ENCODE data around the gene DLG2. TPM values are rescaled to one million over a fixed set of nuclear protein-coding genes. Genes with fewer than 3 reads are reported as not detected.

DLG2 gene
- total and polyA plus RNA-seq, 9 of the 15 experiments (the other 6 are each of a cell fraction or from before 2014, with no cell fraction given), result 0.52 to 1.6 (median 0.95) TPM

DNA sequence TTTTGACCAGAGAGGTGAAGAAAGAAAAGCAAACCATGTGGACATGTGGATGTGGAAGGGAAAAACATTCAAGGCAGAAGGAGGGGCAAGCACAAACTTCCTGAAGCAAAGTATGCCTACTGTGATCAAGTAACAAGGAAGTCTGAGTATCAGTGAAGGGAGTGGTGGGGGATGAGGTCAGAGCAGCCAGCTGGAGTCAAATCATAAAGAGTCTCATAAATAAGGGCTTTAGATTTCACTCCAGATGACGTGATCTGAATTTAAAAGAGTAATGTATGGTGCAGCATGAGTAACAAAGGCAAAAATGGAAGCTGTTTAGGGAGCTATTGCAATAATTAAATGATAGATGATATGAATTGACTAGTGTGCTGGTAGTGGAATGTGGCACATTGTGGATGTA lies 1675.6 kb downstream of the DLG2 start:
- no peaks in the 10 kb centered on the region for H4K20me1 ChIP-seq (replicated peaks; ENCODE audit: control insufficient read depth, insufficient read depth, low read length)
- no peak overlapping the region for H2AFZ ChIP-seq (ENCODE audit: low read depth, low read length)
- H3K4me2 ChIP-seq (ENCODE audit: insufficient read depth, low read length), result no peak overlapping the region
- ChIA-PET POLR2A (no interaction called here), CTCF (ENCODE audit: low intra/inter-chr PET ratio) (no interaction called here)
- no peaks in the 10 kb centered on the region for H3K9me1 ChIP-seq (ENCODE audit: control insufficient read depth, insufficient read depth, low read length)
- FAIRE-seq, result no peak
- H3K27ac ChIP-seq (ENCODE audit: extremely low read depth, low read depth, low read length), result no peak overlapping the region
- no peak overlapping the region for H3K9ac ChIP-seq (ENCODE audit: insufficient read depth in 1 of 2, low read depth in 2 of 2, low read length in 2 of 2)
- in situ Hi-C loops (cut with MboI) (no loop called here), intact Hi-C loops (cut with micrococcal nuclease) (no loop called here)
- no peak for ATAC-seq
- no TSS peak for BruUV-seq (replicated peaks)
- H3K4me3 ChIP-seq, result no peak overlapping the region
- no peaks in the 10 kb centered on the region for H3K4me1 ChIP-seq (replicated peaks in 1 of 2; ENCODE audit: control insufficient read depth in 2 of 2, insufficient read depth in 2 of 2, low read length in 2 of 2)
- no peaks in the 10 kb centered on the region for H3K36me3 ChIP-seq (ENCODE audit: control insufficient read depth, insufficient read depth, low read length)
- H3K79me2 ChIP-seq (ENCODE audit: control insufficient read depth, insufficient read depth, low read length), result no peaks in the 10 kb centered on the region
- no peaks in the 10 kb centered on the region for H3K9me3 ChIP-seq (replicated peaks; ENCODE audit: control insufficient read depth, insufficient read depth, low read depth, low read length)
- no peak for TF ChIP-seq ZNF57 (CRISPR knock-in tag; IDR thresholded peaks at IDR 0.05)
- TF ChIP-seq, protein P1, sequence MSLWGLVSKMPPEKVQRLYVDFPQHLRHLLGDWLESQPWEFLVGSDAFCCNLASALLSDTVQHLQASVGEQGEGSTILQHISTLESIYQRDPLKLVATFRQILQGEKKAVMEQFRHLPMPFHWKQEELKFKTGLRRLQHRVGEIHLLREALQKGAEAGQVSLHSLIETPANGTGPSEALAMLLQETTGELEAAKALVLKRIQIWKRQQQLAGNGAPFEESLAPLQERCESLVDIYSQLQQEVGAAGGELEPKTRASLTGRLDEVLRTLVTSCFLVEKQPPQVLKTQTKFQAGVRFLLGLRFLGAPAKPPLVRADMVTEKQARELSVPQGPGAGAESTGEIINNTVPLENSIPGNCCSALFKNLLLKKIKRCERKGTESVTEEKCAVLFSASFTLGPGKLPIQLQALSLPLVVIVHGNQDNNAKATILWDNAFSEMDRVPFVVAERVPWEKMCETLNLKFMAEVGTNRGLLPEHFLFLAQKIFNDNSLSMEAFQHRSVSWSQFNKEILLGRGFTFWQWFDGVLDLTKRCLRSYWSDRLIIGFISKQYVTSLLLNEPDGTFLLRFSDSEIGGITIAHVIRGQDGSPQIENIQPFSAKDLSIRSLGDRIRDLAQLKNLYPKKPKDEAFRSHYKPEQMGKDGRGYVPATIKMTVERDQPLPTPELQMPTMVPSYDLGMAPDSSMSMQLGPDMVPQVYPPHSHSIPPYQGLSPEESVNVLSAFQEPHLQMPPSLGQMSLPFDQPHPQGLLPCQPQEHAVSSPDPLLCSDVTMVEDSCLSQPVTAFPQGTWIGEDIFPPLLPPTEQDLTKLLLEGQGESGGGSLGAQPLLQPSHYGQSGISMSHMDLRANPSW (CRISPR knock-in tag; IDR thresholded peaks at IDR 0.05), result no peak
- TF ChIP-seq EZH2 (IDR thresholded peaks at IDR 0.05; ENCODE audit: borderline replicate concordance, low read depth, low read length), result no peak
- TF ChIP-seq, protein P2, sequence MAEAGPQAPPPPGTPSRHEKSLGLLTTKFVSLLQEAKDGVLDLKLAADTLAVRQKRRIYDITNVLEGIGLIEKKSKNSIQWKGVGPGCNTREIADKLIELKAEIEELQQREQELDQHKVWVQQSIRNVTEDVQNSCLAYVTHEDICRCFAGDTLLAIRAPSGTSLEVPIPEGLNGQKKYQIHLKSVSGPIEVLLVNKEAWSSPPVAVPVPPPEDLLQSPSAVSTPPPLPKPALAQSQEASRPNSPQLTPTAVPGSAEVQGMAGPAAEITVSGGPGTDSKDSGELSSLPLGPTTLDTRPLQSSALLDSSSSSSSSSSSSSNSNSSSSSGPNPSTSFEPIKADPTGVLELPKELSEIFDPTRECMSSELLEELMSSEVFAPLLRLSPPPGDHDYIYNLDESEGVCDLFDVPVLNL (CRISPR knock-in tag; IDR thresholded peaks at IDR 0.05; ENCODE audit: low read depth), result no peak
- TF ChIP-seq XRCC5 (IDR thresholded peaks at IDR 0.05; ENCODE audit: low read depth, low read length), result no peak
- no peak for TF ChIP-seq SNRNP70 (optimal IDR thresholded peaks at IDR 0.05; ENCODE audit: low read depth, low read length)
- TF ChIP-seq TGIF2 (CRISPR knock-in tag; IDR thresholded peaks at IDR 0.05), result no peak
- TF ChIP-seq TCF7 (IDR thresholded peaks at IDR 0.05; ENCODE audit: borderline replicate concordance), result no peak
- TF ChIP-seq ATF7 (IDR thresholded peaks at IDR 0.05), result no peak
- no peak for TF ChIP-seq NR2C1 (IDR thresholded peaks at IDR 0.05)
- no peak for TF ChIP-seq NR2C1 (tag; IDR thresholded peaks at IDR 0.05)
- TF ChIP-seq ZZZ3 (IDR thresholded peaks at IDR 0.05), result no peak
- TF ChIP-seq, protein P3, sequence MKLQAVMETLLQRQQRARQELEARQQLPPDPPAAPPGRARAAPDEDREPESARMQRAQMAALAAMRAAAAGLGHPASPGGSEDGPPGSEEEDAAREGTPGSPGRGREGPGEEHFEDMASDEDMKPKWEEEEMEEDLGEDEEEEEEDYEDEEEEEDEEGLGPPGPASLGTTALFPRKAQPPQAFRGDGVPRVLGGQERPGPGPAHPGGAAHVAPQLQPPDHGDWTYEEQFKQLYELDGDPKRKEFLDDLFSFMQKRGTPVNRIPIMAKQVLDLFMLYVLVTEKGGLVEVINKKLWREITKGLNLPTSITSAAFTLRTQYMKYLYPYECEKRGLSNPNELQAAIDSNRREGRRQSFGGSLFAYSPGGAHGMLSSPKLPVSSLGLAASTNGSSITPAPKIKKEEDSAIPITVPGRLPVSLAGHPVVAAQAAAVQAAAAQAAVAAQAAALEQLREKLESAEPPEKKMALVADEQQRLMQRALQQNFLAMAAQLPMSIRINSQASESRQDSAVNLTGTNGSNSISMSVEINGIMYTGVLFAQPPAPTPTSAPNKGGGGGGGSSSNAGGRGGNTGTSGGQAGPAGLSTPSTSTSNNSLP (IDR thresholded peaks at IDR 0.05; ENCODE audit: borderline replicate concordance, low read depth, low read length), result no peak
- DNase-seq (ENCODE audit: extremely low read depth in 1 of 4, low spot score in 3 of 4), result no peak
- H3K27me3 ChIP-seq (ENCODE audit: control insufficient read depth in 2 of 2, insufficient read depth in 2 of 2, low read length in 2 of 2), result no peaks in the 10 kb centered on the region
- WGBS (ENCODE audit: insufficient coverage, low coverage, missing lambda C conversion rate), result 0% methylated on average over 1 of the region's 1 CpG

Measured in K562 (cell line).